Mucosa of rectum (tissue), 2 donors: Measurements from ENCODE around the gene CABP4.
"Not testable (repeated sequence)": the region's sequence is repeated elsewhere in the genome, so short reads cannot be mapped to it uniquely, and the experiment has no call there.

Source experiments
- H3K27ac ChIP-seq, 2 donors: one replicate each; pipeline ENCODE4 v1.7.0; 2013; ENCODE audit warnings: inconsistent platforms in 2 of 2, low read depth in 2 of 2, low read length in 2 of 2
- H3K27me3 ChIP-seq, 2 donors: one replicate each; pipeline ENCODE4 v1.7.0; 2013; ENCODE audit warnings: low read length in 2 of 2; ENCODE audit not compliant: control insufficient read depth in 2 of 2, insufficient read depth in 2 of 2
- H3K36me3 ChIP-seq, 2 donors: one replicate each; pipeline ENCODE4 v1.7.0; 2013; ENCODE audit warnings: low read length in 2 of 2; ENCODE audit not compliant: control insufficient read depth in 2 of 2, insufficient read depth in 2 of 2
- H3K4me1 ChIP-seq, 2 donors: one replicate each; pipeline ENCODE4 v1.7.0; 2013; ENCODE audit warnings: low read length in 2 of 2, mild to moderate bottlenecking in 1 of 2; ENCODE audit not compliant: control insufficient read depth in 2 of 2, insufficient read depth in 2 of 2
- H3K4me3 ChIP-seq, 2 donors: one replicate each; pipeline ENCODE4 v1.7.0; 2013; ENCODE audit warnings: low read length in 2 of 2
- H3K9ac ChIP-seq, 2 donors: one replicate each; pipeline ENCODE4 v1.7.0; 2013; ENCODE audit warnings: low read length in 2 of 2, low read depth in 1 of 2, mild to moderate bottlenecking in 1 of 2
- H3K9me3 ChIP-seq, 2 donors: one replicate each; pipeline ENCODE4 v1.7.0; 2013; ENCODE audit warnings: low read length in 2 of 2; ENCODE audit not compliant: control insufficient read depth in 2 of 2
- donor health status: healthy.
- donor health status: Normal muscosa, but diverticular disease.

The CABP4 gene

DNA sequence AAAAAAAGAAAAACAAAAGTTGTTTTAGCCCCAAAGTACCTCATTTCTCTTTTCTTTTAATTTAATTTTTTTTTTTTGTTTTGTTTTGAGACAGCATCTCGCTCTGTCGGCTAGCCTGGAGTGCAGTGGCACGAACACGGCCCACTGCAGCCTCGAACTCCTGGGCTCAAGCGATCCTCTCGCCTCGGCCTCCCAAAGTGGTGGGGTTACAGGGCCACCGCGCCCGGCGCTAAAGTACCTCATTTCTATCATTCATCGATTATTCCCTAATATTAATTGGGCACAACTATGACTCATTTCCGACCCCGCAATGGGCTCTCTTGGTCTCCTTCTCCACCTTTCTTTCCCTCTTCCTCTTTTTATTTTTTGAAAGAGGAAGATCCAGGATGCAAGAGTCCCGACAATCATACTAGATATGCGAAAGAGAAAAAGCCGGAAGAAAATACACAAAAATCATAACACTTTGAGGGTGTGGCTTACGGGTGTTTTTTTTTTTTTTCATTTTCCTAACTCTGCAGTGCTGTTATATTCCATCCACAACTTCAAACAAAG, 27.2 kb downstream of the CABP4 start:
- Histone ChIP-seq H3K4me3 (peak overlapping the region; percentile 91 to 96), H3K4me1 (peaks cover 23 to 25% of the 10 kb centered on the region in 2 donors), H3K36me3 (peaks cover 2 to 8% of the 10 kb centered on the region in 2 donors), H3K9ac (peak overlapping the region; percentile 81 to 85), H3K9me3 (no peaks in the 10 kb centered on the region), H3K27me3 (no peaks in the 10 kb centered on the region), H3K27ac (peak overlapping the region; percentile 86 to 90)

DNA sequence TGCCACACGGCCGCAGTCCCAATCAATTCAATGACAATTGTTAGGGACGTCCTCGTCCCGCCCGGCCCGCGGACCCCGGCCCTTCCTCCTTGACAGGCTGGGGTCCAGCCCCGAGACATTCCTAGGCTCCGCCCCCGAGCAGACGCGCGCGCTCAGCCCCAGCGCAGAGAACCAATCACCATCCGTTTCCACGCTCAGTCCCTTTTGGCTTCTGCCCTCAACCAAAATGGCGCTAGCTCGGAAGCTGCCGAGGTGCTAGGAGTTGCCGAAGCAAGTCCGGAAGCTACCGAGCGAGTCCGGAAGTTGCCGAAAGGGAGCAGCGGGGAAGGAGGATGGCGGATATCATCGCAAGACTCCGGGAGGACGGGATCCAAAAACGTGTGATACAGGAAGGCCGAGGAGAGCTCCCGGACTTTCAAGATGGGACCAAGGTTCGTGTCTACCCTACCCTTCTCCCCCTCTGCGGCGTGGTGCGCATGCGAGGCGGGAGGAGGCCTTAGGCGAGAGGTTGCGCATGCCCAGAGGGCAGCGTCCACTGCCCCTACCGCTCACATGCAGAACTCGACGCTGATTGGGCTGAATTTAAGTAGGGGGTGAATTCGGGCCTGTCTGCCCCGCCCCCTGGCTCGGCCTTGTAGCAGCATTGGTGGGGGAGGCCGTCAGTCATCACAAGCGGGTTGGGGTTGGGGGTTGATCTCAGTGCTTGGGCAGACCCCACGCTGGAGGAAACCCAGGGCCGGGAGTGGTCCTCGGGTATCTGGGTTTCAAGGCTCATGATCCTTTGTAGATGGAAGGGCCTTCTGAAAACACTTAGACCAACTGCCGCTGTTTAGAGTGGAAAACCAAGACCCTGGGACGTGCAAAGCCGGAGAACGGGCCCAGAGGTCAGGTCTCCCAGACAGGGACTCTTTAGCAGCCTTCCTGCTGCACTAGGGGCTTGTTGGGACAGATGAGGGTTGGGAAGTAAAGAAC, 28.0 kb downstream of the CABP4 start, which contains the start of gene AIP:
AIP (plus strand) TSS at position 200 of the 972 bp plus-strand sequence; CDS start at position 333, 133 bp downstream.
- H3K9ac ChIP-seq = peak within 1 kb of the TSS; percentile 81 to 85
- H3K27ac ChIP-seq = peak within 1 kb of the TSS; percentile 86 to 90
- H3K4me1 ChIP-seq = peaks cover 23 to 25% of the 10 kb centered on the region in 2 donors
- no peaks in the 10 kb centered on the region for H3K9me3 ChIP-seq
- H3K27me3 ChIP-seq = no peaks in the 10 kb centered on the region
- peak within 1 kb of the TSS; percentile 91 to 96 for H3K4me3 ChIP-seq
- H3K36me3 ChIP-seq = peaks cover 2 to 16% of the 10 kb centered on the region in 2 donors

DNA sequence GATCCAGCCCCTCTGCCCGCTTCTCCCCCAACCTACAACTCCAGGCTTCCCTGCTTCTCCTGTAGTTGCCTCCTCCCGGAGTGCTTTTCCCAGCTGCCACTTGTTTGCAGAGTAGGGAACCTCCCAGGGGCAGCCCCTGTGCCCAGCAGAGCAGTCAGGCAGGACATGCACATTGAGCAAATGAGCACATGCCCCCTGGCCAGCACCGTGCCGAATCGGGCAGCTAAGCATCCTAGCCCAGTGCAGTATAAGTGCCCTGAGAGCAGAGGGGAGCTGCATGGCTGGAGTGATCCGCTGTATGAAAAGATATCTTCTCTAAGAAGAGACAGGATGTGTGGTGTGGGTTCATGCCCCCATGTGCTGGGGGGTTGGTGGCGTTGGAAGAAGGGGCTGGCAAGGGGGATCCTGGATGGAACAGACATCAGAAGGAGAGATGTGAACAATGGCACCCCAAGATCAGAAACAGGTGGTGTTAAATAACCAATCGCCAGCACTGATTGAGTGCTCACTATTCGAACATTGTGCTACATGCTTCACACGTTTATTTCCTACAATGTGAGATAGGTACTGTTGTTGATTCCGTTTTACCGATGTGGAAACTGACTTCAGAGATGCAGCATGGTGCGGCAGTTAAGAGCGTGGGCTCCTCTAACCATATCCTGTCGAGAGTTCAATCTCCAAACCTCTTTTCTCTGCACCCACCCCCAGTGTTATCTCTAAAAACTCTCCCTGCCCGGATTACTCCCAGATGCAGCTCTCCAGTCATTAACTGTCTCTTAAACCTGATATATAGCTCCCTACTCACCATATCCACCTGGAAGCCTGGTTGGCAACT, 28.9 kb downstream of the CABP4 start:
- Histone ChIP-seq H3K27ac (peak overlapping the region; percentile 26 to 86), H3K27me3 (no peaks in the 10 kb centered on the region), H3K4me1 (peaks cover 23 to 25% of the 10 kb centered on the region in 2 donors), H3K4me3 (peak overlapping the region; percentile 13 to 91), H3K9ac (peak overlapping the region; percentile 16 to 80), H3K36me3 (peaks cover 2 to 19% of the 10 kb centered on the region in 2 donors), H3K9me3 (no peaks in the 10 kb centered on the region)

DNA sequence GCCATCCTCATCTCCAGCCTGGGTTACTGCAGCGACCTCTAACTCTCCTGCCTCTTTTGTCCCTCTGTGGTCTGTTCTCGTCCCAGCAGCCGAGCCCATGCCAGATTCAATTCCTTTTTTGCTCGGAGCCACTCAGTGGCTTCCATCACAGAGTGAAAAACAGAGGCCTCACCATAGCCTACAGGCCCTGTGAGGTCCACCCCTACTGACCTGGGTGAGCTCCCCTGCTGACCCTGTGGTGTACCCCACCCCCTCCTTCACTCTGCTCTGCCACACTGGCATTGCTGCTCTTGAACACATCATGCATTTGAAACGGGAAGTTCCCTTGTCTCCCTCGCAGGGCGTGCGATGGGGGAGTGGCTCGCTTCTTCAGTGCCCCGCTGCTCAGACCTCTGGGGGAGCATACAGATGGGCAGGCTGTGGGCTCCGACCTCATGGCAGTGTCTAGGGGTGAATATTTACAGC, 29.7 kb downstream of the CABP4 start:
- Histone ChIP-seq H3K4me3 (peak overlapping the region; percentile 6 to 59), H3K9me3 (no peaks in the 10 kb centered on the region), H3K36me3 (peaks cover 2 to 20% of the 10 kb centered on the region in 2 donors), H3K9ac (peak overlapping the region; percentile 16 to 20), H3K4me1 (peaks cover 26 to 32% of the 10 kb centered on the region in 2 donors), H3K27me3 (no peaks in the 10 kb centered on the region), H3K27ac (peak overlapping the region; percentile 18 to 86)

DNA sequence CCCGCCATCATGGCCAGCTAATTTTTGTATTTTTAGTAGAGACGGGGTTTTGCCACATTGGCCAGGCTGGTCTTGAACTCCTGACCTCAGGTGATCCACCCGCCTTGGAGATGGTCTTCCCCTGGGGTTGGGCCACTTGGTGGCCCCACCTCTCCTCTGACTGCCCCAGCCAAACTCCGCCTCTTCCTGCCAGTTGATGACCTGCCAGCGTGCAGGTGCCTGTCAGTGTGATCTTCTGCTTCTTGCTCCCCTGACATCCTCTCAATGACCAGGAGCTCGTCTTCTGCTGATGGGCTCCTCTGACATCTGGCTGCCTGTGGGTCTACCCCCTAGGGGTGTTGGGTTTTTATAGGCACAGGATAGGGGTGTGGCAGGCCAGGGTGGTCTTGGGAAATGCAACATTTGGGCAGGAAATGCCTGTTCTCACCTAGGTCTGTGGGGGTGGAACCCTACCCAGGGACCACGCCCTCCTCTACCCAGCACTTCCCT, 30.8 kb downstream of the CABP4 start:
- Histone ChIP-seq H3K27ac (peak overlapping the region in 1 of 2 donors; percentile 48), H3K36me3 (peaks cover 2 to 31% of the 10 kb centered on the region in 2 donors)
- not testable (repeated sequence) for H3K9ac ChIP-seq

DNA sequence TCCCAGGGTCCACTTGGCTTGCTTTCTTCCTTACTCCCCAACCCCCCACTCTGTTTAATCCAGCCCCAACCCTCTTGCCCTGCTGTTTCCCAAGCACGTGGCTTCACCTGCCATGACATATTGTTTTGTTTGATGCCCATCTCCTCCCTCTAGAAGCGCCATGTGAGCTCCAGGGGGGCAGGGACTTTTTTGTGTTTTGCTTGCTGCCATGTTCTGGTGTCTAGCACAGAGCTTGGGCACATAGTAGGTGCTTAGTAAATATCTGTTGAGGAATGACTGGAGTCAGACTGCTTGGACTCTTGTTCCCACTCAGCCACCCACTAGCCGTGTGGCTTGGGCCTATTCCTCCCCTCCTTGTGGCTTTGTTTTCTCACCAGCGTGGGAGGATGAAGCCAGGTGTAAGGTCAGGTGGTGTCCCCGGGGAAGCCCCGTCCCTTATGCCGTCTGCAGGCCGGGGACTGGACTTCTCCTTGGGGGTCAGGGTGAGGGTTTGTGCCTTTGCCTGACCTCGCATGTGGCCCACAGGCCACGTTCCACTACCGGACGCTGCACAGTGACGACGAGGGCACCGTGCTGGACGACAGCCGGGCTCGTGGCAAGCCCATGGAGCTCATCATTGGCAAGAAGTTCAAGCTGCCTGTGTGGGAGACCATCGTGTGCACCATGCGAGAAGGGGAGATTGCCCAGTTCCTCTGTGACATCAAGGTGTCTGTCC, 31.5 kb downstream of the CABP4 start:
- H3K9me3 ChIP-seq = no peaks in the 10 kb centered on the region
- no peaks in the 10 kb centered on the region for H3K27me3 ChIP-seq
- H3K27ac ChIP-seq = peak overlapping the region in 1 of 2 donors; percentile 48
- no peak overlapping the region for H3K4me3 ChIP-seq
- peaks cover 9 to 37% of the 10 kb centered on the region in 2 donors for H3K36me3 ChIP-seq
- peaks cover 27 to 34% of the 10 kb centered on the region in 2 donors for H3K4me1 ChIP-seq
- H3K9ac ChIP-seq = no peak overlapping the region

More for the DNA sequence above, 30.8 kb downstream of the CABP4 start:
- H3K4me3 ChIP-seq, H3K9me3 ChIP-seq, H3K27me3 ChIP-seq: not testable (repeated sequence)
- H3K4me1 ChIP-seq = peaks cover 27 to 34% of the 10 kb centered on the region in 2 donors

DNA sequence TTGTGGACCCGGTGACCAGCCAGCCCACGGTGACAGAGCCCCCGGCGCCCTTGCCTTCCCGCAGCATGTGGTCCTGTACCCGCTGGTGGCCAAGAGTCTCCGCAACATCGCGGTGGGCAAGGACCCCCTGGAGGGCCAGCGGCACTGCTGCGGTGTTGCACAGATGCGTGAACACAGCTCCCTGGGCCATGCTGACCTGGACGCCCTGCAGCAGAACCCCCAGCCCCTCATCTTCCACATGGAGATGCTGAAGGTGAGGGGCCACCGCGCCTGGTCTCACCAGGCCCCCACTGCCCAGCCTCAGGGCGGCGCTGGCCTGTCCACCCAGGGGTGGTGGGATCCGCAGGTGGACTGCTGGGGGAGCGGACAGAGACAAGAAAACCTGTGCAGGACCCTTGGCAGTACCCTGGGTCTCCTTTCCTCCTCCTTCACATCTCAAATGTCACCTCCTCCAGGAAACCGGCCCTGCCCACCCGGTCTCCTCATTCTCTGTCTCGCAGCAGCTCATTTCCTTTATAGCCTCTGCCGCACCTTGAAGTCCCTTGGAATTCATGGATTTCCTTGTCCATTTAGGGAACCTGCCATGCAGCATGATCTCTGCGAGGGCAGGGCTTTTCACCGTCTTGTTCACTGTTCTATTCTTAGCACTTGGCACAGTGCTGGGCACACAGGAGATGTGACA, 34.2 kb downstream of the CABP4 start:
- Histone ChIP-seq H3K9ac (no peak overlapping the region), H3K27me3 (no peaks in the 10 kb centered on the region), H3K4me3 (no peak overlapping the region), H3K9me3 (no peaks in the 10 kb centered on the region), H3K27ac (peak overlapping the region; percentile 55 to 68), H3K4me1 (peaks cover 17 to 20% of the 10 kb centered on the region in 2 donors), H3K36me3 (peaks cover 24 to 51% of the 10 kb centered on the region in 2 donors)

DNA sequence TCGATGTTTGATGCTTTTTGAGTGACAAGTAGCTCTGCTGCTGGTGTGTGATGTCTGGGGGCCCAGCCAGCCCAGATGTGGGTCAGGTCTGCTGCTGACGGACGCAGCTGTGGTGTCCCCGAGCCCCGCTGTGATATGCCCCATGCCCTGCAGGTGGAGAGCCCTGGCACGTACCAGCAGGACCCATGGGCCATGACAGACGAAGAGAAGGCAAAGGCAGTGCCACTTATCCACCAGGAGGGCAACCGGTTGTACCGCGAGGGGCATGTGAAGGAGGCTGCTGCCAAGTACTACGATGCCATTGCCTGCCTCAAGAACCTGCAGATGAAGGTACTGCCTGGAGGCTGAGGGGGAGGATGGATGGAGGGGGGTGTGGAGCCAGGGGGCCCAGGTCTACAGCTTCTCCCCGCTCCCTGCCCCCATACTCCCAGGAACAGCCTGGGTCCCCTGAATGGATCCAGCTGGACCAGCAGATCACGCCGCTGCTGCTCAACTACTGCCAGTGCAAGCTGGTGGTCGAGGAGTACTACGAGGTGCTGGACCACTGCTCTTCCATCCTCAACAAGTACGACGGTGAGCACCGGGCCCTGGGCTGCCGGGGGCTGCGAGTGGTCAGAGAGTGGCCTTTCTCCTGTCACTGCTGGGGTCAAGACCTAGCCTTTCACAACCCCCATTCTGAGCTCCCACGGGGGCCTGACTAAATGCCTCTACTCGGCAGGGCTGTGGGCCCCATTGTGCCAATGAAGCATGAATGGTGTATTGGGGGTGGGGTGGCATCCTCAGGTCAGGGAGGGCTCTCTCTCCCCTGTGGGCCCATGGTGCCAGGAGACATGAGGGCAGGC, 35.0 kb downstream of the CABP4 start:
- H3K36me3 ChIP-seq = peaks cover 28 to 51% of the 10 kb centered on the region in 2 donors
- no peak overlapping the region for H3K9ac ChIP-seq
- H3K27ac ChIP-seq = peak overlapping the region; percentile 55 to 68
- H3K9me3 ChIP-seq = no peaks in the 10 kb centered on the region
- H3K27me3 ChIP-seq = no peaks in the 10 kb centered on the region
- H3K4me3 ChIP-seq = no peak overlapping the region
- peaks cover 10 to 14% of the 10 kb centered on the region in 2 donors for H3K4me1 ChIP-seq
